Endothelial cell of umbilical vein (primary cell): ENCODE results near the gene NBEA.

Source experiments
- CTCF ChIP-seq, 2 donors: IDR thresholded peaks; 1 replicate in 1 of 2; 2 replicates in 1 of 2; pipeline ENCODE4 v1.5.1; 2011; ENCODE audit warnings: low read length in 2 of 2, mild to moderate bottlenecking in 2 of 2, moderate library complexity in 2 of 2, control low read depth in 1 of 2, inconsistent platforms in 1 of 2, low read depth in 1 of 2; ENCODE audit not compliant: insufficient read depth in 1 of 2; ENCODE audit errors: extremely low read depth in 1 of 2
- JUN ChIP-seq: IDR thresholded peaks from 2 replicates; pipeline ENCODE4 v1.6.1; 2011; ENCODE audit warnings: borderline replicate concordance, low read depth; ENCODE audit not compliant: insufficient read length, insufficient read depth
- MAX ChIP-seq: IDR thresholded peaks from 2 replicates; pipeline ENCODE4 v1.6.1; 2011; ENCODE audit not compliant: insufficient read depth, insufficient read length
- MYC ChIP-seq: IDR thresholded peaks from one replicate; pipeline ENCODE4 v1.6.1; 2011; ENCODE audit warnings: mild to moderate bottlenecking, low read depth, low read length

GRCh38 chr13:35179920-35180663, 238.0 kb downstream of the NBEA start:
- TF ChIP-seq CTCF (IDR thresholded peaks at IDR 0.05; ENCODE audit: extremely low read depth in 1 of 2, insufficient read depth in 1 of 2, low read depth in 1 of 2, low read length in 2 of 2) (no peak), MYC (no peak), MAX (no peak), JUN (no peak)
